HepG2 (cell line): ENCODE measurements around the gene SKA2. TPM values are rescaled to one million over a fixed set of nuclear protein-coding genes. Genes with fewer than 3 reads are reported as not detected.

Source experiments
- ADNP ChIP-seq: sonication (generic); formaldehyde crosslinking; IDR thresholded peaks from 2 replicates; pipeline ENCODE4 v1.4.0; 2020; ENCODE audit warnings: missing genetic modification reagents
- ARNTL ChIP-seq: sonication (generic); formaldehyde crosslinking; IDR thresholded peaks from 2 replicates; pipeline ENCODE4 v1.4.0; 2020; ENCODE audit warnings: mild to moderate bottlenecking, missing genetic modification reagents
- ATF6 ChIP-seq: sonication (generic); formaldehyde crosslinking; conservative IDR thresholded peaks from 2 replicates; pipeline ENCODE4 v1.4.0; 2020; ENCODE audit warnings: missing genetic modification reagents
- FOXJ3 ChIP-seq: sonication (generic); formaldehyde crosslinking; IDR thresholded peaks from 2 replicates; pipeline ENCODE4 v1.4.0; 2020; ENCODE audit warnings: missing genetic modification reagents, mild to moderate bottlenecking, borderline replicate concordance
- GPBP1L1 ChIP-seq: sonication (generic); formaldehyde crosslinking; IDR thresholded peaks from 2 replicates; pipeline ENCODE4 v1.5.0; 2020; ENCODE audit warnings: mild to moderate bottlenecking, missing genetic modification reagents
- LCORL ChIP-seq, 2 experiments: fragments of 450-650 bp in 1 of 2; sonication (generic) in 1 of 2; formaldehyde crosslinking in 1 of 2; IDR thresholded peaks; 2 replicates each; pipeline versions ENCODE4 v1.5.0 to v1.6.1; 2017 to 2020; ENCODE audit warnings: antibody characterized with exemption in 1 of 2, missing genetic modification reagents in 1 of 2
- NFE2L2 ChIP-seq: fragments of 150-350 bp; IDR thresholded peaks from 2 replicates; pipeline ENCODE4 v1.6.1; 2014; ENCODE audit warnings: low read length
- PAX8 ChIP-seq: sonication (generic); formaldehyde crosslinking; IDR thresholded peaks from 2 replicates; pipeline ENCODE4 v1.8.0; 2022; ENCODE audit warnings: mild to moderate bottlenecking, missing genetic modification reagents, borderline replicate concordance
- PRDM4 ChIP-seq: sonication (generic); formaldehyde crosslinking; IDR thresholded peaks from 2 replicates; pipeline ENCODE4 v1.9.0; 2021; ENCODE audit warnings: missing genetic modification reagents, borderline replicate concordance
- ZHX2 ChIP-seq, 2 experiments: sonication (generic) in 1 of 2; formaldehyde crosslinking in 1 of 2; IDR thresholded peaks; 2 replicates each; pipeline versions ENCODE4 v1.6.1 to v1.9.0; 2014 to 2022; ENCODE audit warnings: antibody characterized with exemption in 1 of 2, borderline replicate concordance in 1 of 2, inconsistent platforms in 1 of 2, low read depth in 1 of 2, missing genetic modification reagents in 1 of 2
- ZNF230 ChIP-seq: sonication (generic); formaldehyde crosslinking; IDR thresholded peaks from 2 replicates; pipeline ENCODE4 v1.4.0; 2020; ENCODE audit warnings: mild to moderate bottlenecking, missing genetic modification reagents
- ZNF567 ChIP-seq: sonication (generic); formaldehyde crosslinking; IDR thresholded peaks from 2 replicates; pipeline ENCODE4 v1.8.1; 2023; ENCODE audit warnings: mild to moderate bottlenecking, missing genetic modification reagents, borderline replicate concordance
- ZNF598 ChIP-seq: sonication (generic); formaldehyde crosslinking; IDR thresholded peaks from 2 replicates; pipeline ENCODE4 v1.5.1; 2020; ENCODE audit warnings: mild to moderate bottlenecking, missing genetic modification reagents, borderline replicate concordance
- ZSCAN20 ChIP-seq: sonication (generic); formaldehyde crosslinking; IDR thresholded peaks from 2 replicates; pipeline ENCODE4 v1.4.0; 2020; ENCODE audit warnings: missing genetic modification reagents, mild to moderate bottlenecking, borderline replicate concordance
- polyA plus RNA-seq, 8 experiments: library from polyadenylated mRNA; depleted of rRNA in 3 of 8; stranded (reverse) in 7 of 8; unstranded in 1 of 8; fragments of >200 nt; fragmentation: Illumina TruSeq in 4 of 8; extraction: Trizol in 4 of 8; gene quantifications; 2 replicates each; pipeline versions ENCODE4 v1.2.1 to v1.2.3, GENCODE V29; 2011 to 2016; ENCODE audit warnings: low read depth in 4 of 8, missing spikeins in 1 of 8, mixed read lengths in 1 of 8; ENCODE audit not compliant: insufficient read depth in 1 of 8
- total RNA-seq, 5 experiments: library from RNA; depleted of rRNA; stranded (reverse); fragments of >200 nt; fragmentation: Illumina TruSeq; extraction: Trizol; gene quantifications; 2 replicates each; pipeline ENCODE4 v1.2.3, GENCODE V29; 2016; ENCODE audit warnings: low read depth in 1 of 5

The SKA2 gene
- total and polyA plus RNA-seq, 2 of the 13 experiments (the other 11 are each of a cell fraction or from before 2014, with no cell fraction given), result 18.6 to 91.8 TPM

- TF ChIP-seq ZNF598, result peak; percentile 98; the same call in 1 of the 2 replicates
- TF ChIP-seq ZNF567, result 0 out of 2 replicates have a peak, but pooled peaks have one; percentile 16
- peak; percentile 97 for TF ChIP-seq ARNTL (CRISPR knock-in tag)
- peak; percentile 72; the same call in 1 of the 2 replicates for TF ChIP-seq ZNF230 (CRISPR knock-in tag)
- no peak for TF ChIP-seq ADNP (CRISPR knock-in tag)
- TF ChIP-seq ZSCAN20 (CRISPR knock-in tag), result no peak
- TF ChIP-seq NFE2L2, result no peak
- peak; percentile 41; the same call in 1 of the 2 replicates for TF ChIP-seq PAX8
- no peak for TF ChIP-seq LCORL (IDR thresholded peaks at IDR 0.05)
- peak; percentile 35; the same call in 1 of the 2 replicates for TF ChIP-seq LCORL (CRISPR knock-in tag; IDR thresholded peaks at IDR 0.05)
- TF ChIP-seq GPBP1L1, result no peak
- no peak for TF ChIP-seq ATF6 (CRISPR knock-in tag)
- TF ChIP-seq FOXJ3 (CRISPR knock-in tag), result no peak
- TF ChIP-seq ZHX2 (IDR thresholded peaks at IDR 0.05; ENCODE audit: low read depth), result no peak
- peak; percentile 90; the same call in 1 of the 2 replicates for TF ChIP-seq ZHX2 (CRISPR knock-in tag; IDR thresholded peaks at IDR 0.05; ENCODE audit: borderline replicate concordance)
- no peak for TF ChIP-seq PRDM4 (CRISPR knock-in tag)
These were observed 48.3 kb downstream of the SKA2 start, which contains the start of gene TRIM37 (continued) for GRCh38 chr17:59106463-59107305.
